Prostate gland (tissue), 2 donors: ENCODE results near the gene RBCK1.

Source experiments
- CTCF ChIP-seq, 4 experiments: fragments of 200-600 bp in 2 of 4; fragments of 450-650 bp in 2 of 4; sonication (generic) in 2 of 4; IDR thresholded peaks; 1 replicate in 3 of 4; 2 replicates in 1 of 4; pipeline ENCODE4 v1.5.1; 2016 to 2019; ENCODE audit warnings: antibody characterized with exemption in 4 of 4, mild to moderate bottlenecking in 2 of 4, moderate library complexity in 2 of 4
- POLR2A ChIP-seq: fragments of 450-650 bp; IDR thresholded peaks from one replicate; pipeline ENCODE4 v1.6.1; 2016; ENCODE audit warnings: antibody characterized with exemption, mild to moderate bottlenecking
- POLR2AphosphoS5 ChIP-seq: sonication (generic); formaldehyde crosslinking; IDR thresholded peaks from one replicate; pipeline ENCODE4 v1.6.1; 2017; ENCODE audit warnings: antibody characterized with exemption

DNA sequence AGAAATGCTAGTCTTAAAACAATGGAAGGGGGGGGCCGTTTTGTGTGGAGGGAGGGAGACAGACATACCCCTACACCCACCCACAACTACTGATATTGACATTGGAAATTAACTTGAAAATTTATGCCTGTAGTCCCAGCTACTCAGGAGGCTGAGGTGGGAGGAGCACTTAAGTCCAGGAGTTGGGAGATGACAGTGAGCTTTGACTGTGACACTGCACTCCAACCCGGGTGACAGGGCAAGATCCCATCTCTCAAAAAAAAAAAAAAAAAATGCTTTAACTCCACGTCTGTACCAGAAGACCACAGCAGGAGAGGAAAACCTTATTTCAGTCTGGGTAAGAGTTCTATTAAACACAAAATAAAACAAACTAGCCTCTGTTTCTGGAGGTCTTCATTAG is 52.1 kb downstream of the RBCK1 start:
- TF ChIP-seq CTCF (IDR thresholded peaks at IDR 0.05) (no peak), POLR2A (no peak), POLR2AphosphoS5 (no peak)
